ENCODE data around the gene ALK. TPM values are rescaled to one million over a fixed set of nuclear protein-coding genes. Genes with fewer than 3 reads are reported as not detected.

ALK gene
- polyA plus RNA-seq, 1 of the 3 experiments (the other 2 are of a cell fraction), result 0.30 TPM

GRCh38 chr2:29215739-29216608 lies 705.4 kb downstream of the ALK start (continued):
- TF ChIP-seq USF2 (IDR thresholded peaks at IDR 0.05; ENCODE audit: borderline replicate concordance, low read depth, low read length) (no peak), RFX5 (IDR thresholded peaks at IDR 0.05; ENCODE audit: low read length) (no peak)

- ChIA-PET CTCF (no interaction called here), POLR2A (no interaction called here)
- no peaks in the 10 kb centered on the region for H3K9me3 ChIP-seq
- no peak overlapping the region for H3K4me3 ChIP-seq (ENCODE audit: low read depth in 2 of 2, low read length in 1 of 2)
- no peaks in the 10 kb centered on the region for H3K79me2 ChIP-seq (ENCODE audit: insufficient read depth)
- peak; percentile 7 for DNase-seq
- no peak overlapping the region for H3K27ac ChIP-seq (ENCODE audit: low read depth in 2 of 2, low read length in 1 of 2)
- 83% methylated on average over 5 of the region's 5 CpGs for WGBS (ENCODE audit: low lambda C conversion rate)
- H3K4me1 ChIP-seq (ENCODE audit: control insufficient read depth in 1 of 2, insufficient read depth in 2 of 2, low read depth in 1 of 2, low read length in 1 of 2), result peaks cover 0 to 9% of the 10 kb centered on the region in 2 experiments; a peak in 2 of 4 replicates
- no peaks in the 10 kb centered on the region for H3K9me2 ChIP-seq
- no peak overlapping the region for H3K9ac ChIP-seq
- H3K4me2 ChIP-seq, result no peak overlapping the region
- no peak overlapping the region for H2AFZ ChIP-seq (ENCODE audit: low read depth)
- peaks cover 0 to 5% of the 10 kb centered on the region in 2 experiments for H3K36me3 ChIP-seq (replicated peaks in 1 of 2; ENCODE audit: control insufficient read depth in 1 of 2, insufficient read depth in 2 of 2, low read length in 1 of 2)
- no peaks in the 10 kb centered on the region for H3K27me3 ChIP-seq (ENCODE audit: insufficient read depth)
- H4K20me1 ChIP-seq (ENCODE audit: insufficient read depth), result no peaks in the 10 kb centered on the region
- no peaks in the 10 kb centered on the region for H3F3A ChIP-seq (replicated peaks; ENCODE audit: insufficient read depth)
- TF ChIP-seq GABPA (IDR thresholded peaks at IDR 0.05; ENCODE audit: low read depth), result no peak
- no peak for TF ChIP-seq RAD21 (IDR thresholded peaks at IDR 0.05; ENCODE audit: low read length)
- no peak for TF ChIP-seq IRF3 (IDR thresholded peaks at IDR 0.05; ENCODE audit: low read depth, low read length)
- TF ChIP-seq RFX5 (IDR thresholded peaks at IDR 0.05; ENCODE audit: low read length), result no peak
- TF ChIP-seq TCF12 (IDR thresholded peaks at IDR 0.05), result no peak
- TF ChIP-seq TEAD4 (IDR thresholded peaks at IDR 0.05; ENCODE audit: borderline replicate concordance, insufficient read depth), result no peak
- no peak for TF ChIP-seq ZBTB33 (IDR thresholded peaks at IDR 0.05; ENCODE audit: borderline replicate concordance, low read depth)
- TF ChIP-seq GATA2 (CRISPR knock-in tag; IDR thresholded peaks at IDR 0.05), result no peak
- TF ChIP-seq REST (IDR thresholded peaks at IDR 0.05; ENCODE audit: low read depth, low read length), result no peak
- no peak for TF ChIP-seq EP300 (IDR thresholded peaks at IDR 0.05; ENCODE audit: borderline replicate concordance in 1 of 2, low read depth in 1 of 2, low read length in 1 of 2)
- TF ChIP-seq PBX3 (IDR thresholded peaks at IDR 0.05), result no peak
- TF ChIP-seq FOXJ3 (CRISPR knock-in tag; IDR thresholded peaks at IDR 0.05), result no peak
- TF ChIP-seq MEF2A (IDR thresholded peaks at IDR 0.05; ENCODE audit: borderline replicate concordance, low read depth), result no peak
- TF ChIP-seq SIN3A (IDR thresholded peaks at IDR 0.05; ENCODE audit: borderline replicate concordance, low read depth, low read length), result no peak
- no peak for TF ChIP-seq ELF1 (IDR thresholded peaks at IDR 0.05)
- TF ChIP-seq USF1 (IDR thresholded peaks at IDR 0.05; ENCODE audit: borderline replicate concordance, low read depth), result no peak
- TF ChIP-seq TAF1 (IDR thresholded peaks at IDR 0.05; ENCODE audit: borderline replicate concordance, low read depth, low read length), result no peak
These were observed 706.3 kb downstream of the ALK start for GRCh38 chr2:29215073-29215472.
